ENCODE results near the gene MPP4.

GRCh38 chr2:201746551-201746950 is 48.1 kb upstream of the MPP4 start:
- no peak for TF ChIP-seq CTCF (IDR thresholded peaks at IDR 0.05; ENCODE audit: poor library complexity, severe bottlenecking)
- no peak for TF ChIP-seq REST (IDR thresholded peaks at IDR 0.05; ENCODE audit: borderline replicate concordance)
- TF ChIP-seq POLR2AphosphoS5 (IDR thresholded peaks at IDR 0.05) = no peak
- no peak for TF ChIP-seq RAD21 (conservative IDR thresholded peaks at IDR 0.05)
